Urothelium cell line (cell line): ENCODE data around the gene UBE2V1.

Source experiments
- DNase-seq: peaks from one replicate; pipeline ENCODE4 v3.0.0; 2011; ENCODE audit warnings: low spot score, mixed read lengths
- FAIRE-seq: peaks from 2 replicates; lab custom pipeline; 2011; peaks lifted over from hg19 to GRCh38; lab: Jason Lieb, UNC

The UBE2V1 gene

DNA sequence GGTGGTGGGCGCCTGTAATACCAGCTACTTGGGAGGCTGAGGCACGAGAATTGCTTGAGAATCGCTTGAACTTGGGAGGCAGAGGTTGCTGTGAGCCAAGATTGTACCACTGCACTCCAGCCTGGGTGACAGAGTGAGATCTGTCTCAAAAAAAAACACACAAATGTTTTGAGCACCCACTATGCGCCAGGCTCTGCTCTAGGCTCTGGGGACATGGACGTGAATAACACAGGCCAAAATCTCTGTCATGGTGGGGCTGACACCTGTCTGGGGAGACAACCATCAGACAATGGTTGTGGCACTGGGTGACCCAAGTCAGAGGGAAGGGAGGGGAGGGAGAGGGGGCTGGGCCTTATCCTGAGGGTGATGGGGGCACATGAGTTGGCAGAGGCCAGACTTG, 62.7 kb downstream of the UBE2V1 start:
- FAIRE-seq (no peak), DNase-seq (no peak)

DNA sequence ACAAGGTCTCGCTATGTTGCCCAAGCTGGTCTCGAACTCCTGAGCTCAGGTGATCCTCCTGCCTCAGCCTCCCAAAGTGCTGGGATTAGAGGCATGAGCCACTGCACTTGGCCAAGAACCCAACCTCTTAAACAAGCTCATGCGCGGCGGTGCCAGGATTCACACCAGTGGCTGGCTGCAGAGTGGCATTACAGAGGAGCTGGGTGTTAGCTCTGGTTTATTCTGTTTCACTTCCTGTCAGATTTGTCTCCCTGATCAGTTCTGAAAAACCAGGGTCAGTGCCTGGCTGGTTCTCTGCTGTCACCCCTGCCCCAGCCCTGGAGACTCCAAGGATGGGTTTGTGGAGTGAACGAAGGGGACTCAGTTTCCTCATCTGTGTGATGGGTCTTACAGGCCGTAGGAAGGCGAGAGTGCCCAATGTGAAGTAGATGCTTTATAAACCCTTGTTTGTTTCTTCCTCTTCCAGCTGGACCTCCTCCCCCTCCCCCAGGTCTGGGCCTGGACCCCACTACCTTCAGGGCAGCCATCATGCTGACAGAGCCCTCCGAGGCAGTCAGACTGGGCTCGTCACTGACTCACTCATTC, 63.4 kb downstream of the UBE2V1 start:
- FAIRE-seq (no peak), DNase-seq (no peak)

GRCh38 chr20:50048420-50049166, 64.4 kb downstream of the UBE2V1 start:
- FAIRE-seq (peak; percentile 58), DNase-seq (peak; percentile 78)

GRCh38 chr20:50044353-50044960, 68.5 kb downstream of the UBE2V1 start:
- FAIRE-seq (peak; percentile 13), DNase-seq (no peak)

DNA sequence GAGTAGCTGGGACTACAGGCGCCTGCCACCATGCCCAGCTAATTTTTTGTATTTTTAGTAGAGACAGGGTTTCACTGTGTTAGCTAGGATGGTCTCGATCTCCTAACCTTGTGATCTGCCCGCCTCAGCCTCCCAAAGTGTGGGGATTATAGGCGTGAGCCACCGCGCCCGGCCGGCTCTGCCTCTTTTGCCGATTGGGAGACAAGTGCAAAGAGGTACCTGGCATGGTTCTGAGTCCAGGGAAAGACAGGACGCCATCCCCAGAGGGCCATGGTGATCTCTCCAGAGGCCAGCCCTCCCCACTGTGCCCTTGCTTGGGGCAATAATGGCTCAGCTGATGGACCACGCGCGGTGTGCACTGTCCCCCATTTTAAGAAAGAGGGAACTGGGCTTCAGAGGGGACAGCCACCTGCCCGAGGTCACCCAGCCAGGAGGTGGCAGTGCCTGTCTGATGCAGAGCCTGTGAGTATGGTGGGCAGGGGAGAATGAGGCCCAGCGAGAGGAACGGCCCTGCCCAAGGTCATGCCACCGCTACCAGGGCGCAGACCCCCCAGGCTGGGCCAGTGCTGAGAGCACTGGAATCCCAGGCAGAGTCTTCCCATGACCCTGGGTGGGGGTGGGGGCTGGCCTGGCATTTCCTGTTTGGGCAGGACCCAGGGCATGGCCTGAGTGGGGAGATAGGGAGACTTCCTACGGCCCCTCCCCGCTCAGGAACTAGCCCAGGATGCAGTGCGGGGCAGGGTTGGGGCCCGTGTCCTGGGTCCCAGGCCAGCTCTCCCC, 69.2 kb downstream of the UBE2V1 start:
- no peak for DNase-seq
- FAIRE-seq, result no peak

GRCh38 chr20:50042370-50043313, 70.3 kb downstream of the UBE2V1 start:
- FAIRE-seq (no peak), DNase-seq (no peak)

GRCh38 chr20:50041246-50041873, 71.6 kb downstream of the UBE2V1 start:
- DNase-seq, result no peak
- no peak for FAIRE-seq

DNA sequence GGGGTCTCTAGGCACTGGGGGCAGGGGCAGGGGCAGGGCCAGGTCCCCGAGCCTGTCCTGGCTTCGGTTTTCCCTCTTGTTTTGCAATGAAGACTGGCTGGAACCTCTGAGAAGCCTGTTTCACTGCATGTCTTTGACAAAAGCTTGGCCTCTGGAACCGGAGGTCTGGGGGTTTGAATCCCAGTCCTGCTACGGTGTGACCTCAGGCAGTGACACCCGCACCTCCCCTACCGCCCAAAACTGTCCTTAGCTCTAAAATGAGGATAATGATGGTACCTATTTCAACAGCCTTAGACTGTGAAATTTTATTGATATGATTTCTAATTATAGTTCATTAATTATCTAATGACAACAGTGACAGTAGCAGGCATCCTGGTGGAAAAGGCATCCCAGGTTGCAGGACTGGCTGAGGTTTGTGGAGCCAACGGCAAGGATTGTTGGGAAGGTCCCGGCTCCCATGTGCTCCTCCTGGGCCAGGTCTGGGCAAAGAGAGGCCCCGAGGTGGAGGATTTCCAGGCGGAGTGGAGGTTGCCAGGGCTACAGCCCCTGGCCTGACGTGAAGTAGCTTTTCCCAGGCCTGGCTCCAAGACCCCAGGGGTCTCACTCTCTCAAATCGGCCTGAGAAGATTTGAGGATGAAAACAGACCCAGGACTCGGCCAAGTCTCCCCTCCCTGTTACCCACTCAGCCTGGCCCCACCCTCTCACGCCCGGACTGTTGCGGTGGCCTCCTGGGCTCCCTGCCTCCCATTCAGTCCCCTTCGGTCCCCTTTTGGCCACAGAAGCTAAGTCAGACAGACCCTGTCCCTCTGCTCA, 72.3 kb downstream of the UBE2V1 start:
- no peak for DNase-seq
- no peak for FAIRE-seq

- DNase-seq, result no peak
- FAIRE-seq, result no peak
Observed at GRCh38 chr20:50039706-50040431, 73.1 kb downstream of the UBE2V1 start.

DNA sequence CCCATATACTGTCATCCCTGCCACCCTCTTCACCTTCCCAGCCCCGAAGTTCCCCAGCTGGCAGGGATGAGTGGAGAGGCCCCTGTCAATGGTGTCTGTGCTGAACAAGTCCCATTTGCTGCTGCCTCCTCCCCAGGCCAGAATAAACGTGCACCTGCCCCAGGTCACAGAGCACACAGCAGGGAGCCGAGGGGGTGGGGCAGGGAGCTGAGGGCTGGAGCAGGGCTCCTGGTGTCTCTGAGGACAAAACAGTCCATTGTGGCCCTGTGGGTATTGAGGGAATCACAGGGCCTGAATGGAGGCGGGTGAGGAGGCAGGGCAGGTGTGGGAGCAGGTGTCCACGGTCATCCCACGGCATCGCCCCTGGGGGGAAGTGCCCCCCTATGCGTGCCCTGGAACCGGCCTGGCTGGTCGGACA, 74.4 kb downstream of the UBE2V1 start:
- FAIRE-seq (no peak), DNase-seq (no peak)

DNA sequence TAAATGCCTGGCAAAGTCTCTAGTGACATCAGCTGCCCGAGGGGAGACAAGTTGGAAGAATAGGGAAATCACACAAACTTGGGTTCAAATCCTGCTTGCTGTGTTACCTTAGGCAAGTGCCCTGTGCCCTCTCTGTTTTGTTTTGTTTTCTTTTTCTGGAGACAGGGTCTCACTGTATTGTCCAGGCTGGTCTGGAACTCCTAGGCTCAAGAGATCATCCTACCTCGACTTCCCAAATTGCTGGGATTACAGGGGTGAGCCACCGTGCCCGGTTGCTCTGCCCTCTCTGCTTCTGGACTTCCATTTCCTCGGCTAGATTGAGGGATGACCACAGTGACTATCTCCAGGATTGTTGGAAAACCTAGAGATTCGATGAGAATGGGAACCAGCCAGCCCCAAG, 74.8 kb downstream of the UBE2V1 start:
- no peak for FAIRE-seq
- DNase-seq, result no peak

- no peak for FAIRE-seq
- DNase-seq, result no peak
Observed at GRCh38 chr20:50037575-50037974, 75.4 kb downstream of the UBE2V1 start.

DNA sequence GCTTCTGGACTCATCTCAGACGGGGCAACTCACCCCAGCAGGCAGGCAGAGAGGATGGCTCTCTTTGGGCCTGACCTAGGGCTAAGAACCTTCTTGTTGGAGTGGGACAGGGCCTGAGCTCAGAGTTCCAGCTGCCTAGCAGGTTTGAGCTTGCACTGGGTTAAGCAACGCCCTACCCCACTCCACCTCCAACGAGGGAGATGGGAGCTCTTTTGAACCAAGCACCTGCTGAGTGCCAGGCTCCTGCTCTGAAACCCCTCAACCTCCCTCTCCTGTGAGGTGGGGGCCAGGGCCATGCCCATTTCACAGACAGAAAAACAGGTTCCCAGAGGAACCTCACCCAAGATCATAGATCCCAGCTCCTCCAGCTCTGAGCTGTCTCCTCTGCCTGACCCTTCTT, 75.8 kb downstream of the UBE2V1 start:
- DNase-seq (no peak), FAIRE-seq (no peak)

DNA sequence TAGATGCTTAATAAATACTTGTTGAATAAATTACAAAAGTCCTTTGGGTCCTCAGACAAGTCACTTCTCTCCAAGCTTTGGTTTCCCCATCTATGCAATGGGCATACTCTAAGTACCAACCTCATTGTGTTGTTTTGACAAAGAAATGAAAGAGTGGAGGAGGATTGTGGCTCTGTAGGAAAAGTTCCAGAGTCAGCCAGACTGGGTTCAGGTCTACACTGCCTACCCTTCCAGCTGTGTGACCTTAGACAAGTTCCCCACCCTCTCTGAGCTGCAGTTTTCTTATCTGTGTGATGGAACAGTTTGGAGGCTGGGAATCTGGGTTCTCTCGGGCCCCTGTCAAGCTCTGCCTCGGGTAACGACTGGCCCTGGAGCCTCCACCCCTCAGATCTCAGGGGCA, 76.2 kb downstream of the UBE2V1 start:
- DNase-seq, result no peak
- FAIRE-seq, result no peak

GRCh38 chr20:50034567-50035180, 78.3 kb downstream of the UBE2V1 start:
- FAIRE-seq (no peak), DNase-seq (peak; percentile 87)

DNA sequence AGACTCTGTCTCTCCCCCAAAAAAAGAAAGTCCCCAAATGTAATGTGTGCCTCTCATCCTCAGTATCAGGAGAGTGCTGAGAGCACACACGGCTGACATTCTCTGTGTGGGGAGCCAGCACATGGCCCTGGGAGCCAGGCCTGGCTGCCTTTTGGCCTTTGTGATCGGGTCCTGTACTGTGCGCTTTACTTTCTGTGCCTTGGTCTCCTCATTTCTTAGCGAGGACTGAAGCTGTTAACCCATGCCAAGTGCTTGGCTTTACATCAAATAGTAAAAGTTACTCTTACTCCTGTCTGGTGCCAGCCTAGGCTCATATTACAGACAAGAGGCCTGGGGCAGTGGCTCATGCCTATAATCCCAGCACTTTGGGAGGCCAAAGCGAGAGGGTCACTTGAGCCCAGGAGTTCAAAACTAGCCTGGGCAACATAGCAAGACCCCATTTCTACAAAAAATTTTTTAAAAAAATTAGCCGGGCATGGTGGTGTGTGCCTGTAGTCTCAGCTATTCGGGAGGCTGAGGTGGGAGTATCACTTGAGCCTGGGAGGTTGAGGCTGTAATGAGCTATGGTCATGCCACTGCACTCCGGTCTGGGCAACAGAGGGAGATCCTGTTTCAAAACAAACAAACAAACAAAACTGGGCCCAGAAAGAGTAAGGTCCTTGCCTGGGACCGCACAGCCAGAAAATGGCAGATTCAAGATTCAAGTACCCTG, 79.8 kb downstream of the UBE2V1 start:
- FAIRE-seq, result no peak

More for the DNA sequence above, 79.8 kb downstream of the UBE2V1 start:
- no peak for DNase-seq
